WTC11 (cell line): ENCODE results near the gene NRXN3. TPM values are rescaled to one million over a fixed set of nuclear protein-coding genes. Genes with fewer than 3 reads are reported as not detected.

Experiments used
- ATAC-seq: fragments of 200-7000 bp; cut with Tn5 transposase; 2 replicates; pipeline ENCODE4 v1.10.0; 2021; ENCODE audit warnings: mild to moderate bottlenecking, moderate library complexity
- CTCF ChIA-PET: fragments of 300-600 bp; sonication (Branson Sonifier 250); formaldehyde crosslinking; loops from one replicate; lab custom pipeline; 2021; ENCODE audit warnings: antibody characterized with exemption; lab: Charles Lee
- POLR2A ChIA-PET: fragments of 350-600 bp; sonication (Branson Sonifier 250); formaldehyde crosslinking; loops from one replicate; lab custom pipeline; 2021; ENCODE audit warnings: antibody characterized with exemption; lab: Charles Lee
- DNase-seq: peaks from one replicate; pipeline ENCODE4 v3.0.0; 2021; ENCODE audit warnings: low spot score
- H3K27ac Mint-ChIP-seq: 2 replicates; pipeline ENCODE4 v1.8.0; 2021; ENCODE audit warnings: mixed read lengths
- H3K27me3 Mint-ChIP-seq: 2 replicates; pipeline ENCODE4 v1.8.0; 2021; ENCODE audit warnings: low read depth, mild to moderate bottlenecking, moderate library complexity, mixed read lengths
- H3K36me3 Mint-ChIP-seq: 2 replicates; pipeline ENCODE4 v1.8.0; 2021; ENCODE audit warnings: mixed read lengths
- H3K4me1 Mint-ChIP-seq: 2 replicates; pipeline ENCODE4 v1.8.0; 2022; ENCODE audit warnings: mixed read lengths
- H3K4me3 Mint-ChIP-seq: 2 replicates; pipeline ENCODE4 v1.8.0; 2021; ENCODE audit warnings: mild to moderate bottlenecking, moderate library complexity, mixed read lengths
- H3K9me3 Mint-ChIP-seq: 2 replicates; pipeline ENCODE4 v1.8.0; 2021; ENCODE audit warnings: mixed read lengths
- ARID4B ChIP-seq: sonication (generic); formaldehyde crosslinking; IDR thresholded peaks from 2 replicates; pipeline ENCODE4 v1.8.0; 2023; ENCODE audit warnings: missing genetic modification reagents, mild to moderate bottlenecking, borderline replicate concordance
- CREM ChIP-seq: sonication (generic); formaldehyde crosslinking; IDR thresholded peaks from 2 replicates; pipeline ENCODE4 v1.8.1; 2022; ENCODE audit warnings: mild to moderate bottlenecking, missing genetic modification reagents, moderate library complexity
- ELF4 ChIP-seq: sonication (generic); formaldehyde crosslinking; IDR thresholded peaks from 2 replicates; pipeline ENCODE4 v1.8.1; 2022; ENCODE audit warnings: low read depth, mild to moderate bottlenecking, moderate library complexity, missing genetic modification reagents
- FOXP4 ChIP-seq: sonication (generic); formaldehyde crosslinking; IDR thresholded peaks from 2 replicates; pipeline ENCODE4 v1.8.0; 2022; ENCODE audit warnings: mild to moderate bottlenecking, missing genetic modification reagents
- GABPB1 ChIP-seq: sonication (generic); formaldehyde crosslinking; IDR thresholded peaks from 2 replicates; pipeline ENCODE4 v1.8.1; 2023; ENCODE audit warnings: mild to moderate bottlenecking, missing genetic modification reagents
- MLX ChIP-seq: sonication (generic); formaldehyde crosslinking; IDR thresholded peaks from 2 replicates; pipeline ENCODE4 v1.8.1; 2023; ENCODE audit warnings: mild to moderate bottlenecking, missing genetic modification reagents, moderate library complexity
- MYBL2 ChIP-seq: sonication (generic); formaldehyde crosslinking; IDR thresholded peaks from 2 replicates; pipeline ENCODE4 v1.8.1; 2023; ENCODE audit warnings: mild to moderate bottlenecking, moderate library complexity, missing genetic modification reagents
- NR3C1 ChIP-seq: sonication (generic); formaldehyde crosslinking; conservative IDR thresholded peaks from 2 replicates; pipeline ENCODE4 v1.8.1; 2023; ENCODE audit warnings: low read depth, mild to moderate bottlenecking, missing genetic modification reagents
- RORB ChIP-seq: fragments of 250-450 bp; sonication (Bioruptor Pico); IDR thresholded peaks from 2 replicates; pipeline ENCODE4 v1.9.0; 2021; ENCODE audit warnings: mild to moderate bottlenecking
- USF2 ChIP-seq: sonication (generic); formaldehyde crosslinking; IDR thresholded peaks from 2 replicates; pipeline ENCODE4 v1.8.1; 2023; ENCODE audit warnings: mild to moderate bottlenecking, missing genetic modification reagents, moderate library complexity
- ZNF138 ChIP-seq: sonication (generic); formaldehyde crosslinking; conservative IDR thresholded peaks from 2 replicates; pipeline ENCODE4 v1.8.1; 2022; ENCODE audit warnings: mild to moderate bottlenecking, moderate library complexity, missing genetic modification reagents
- ZNF232 ChIP-seq: sonication (generic); formaldehyde crosslinking; IDR thresholded peaks from 2 replicates; pipeline ENCODE4 v1.8.0; 2022; ENCODE audit warnings: mild to moderate bottlenecking, missing genetic modification reagents
- ZNF317 ChIP-seq: sonication (generic); formaldehyde crosslinking; IDR thresholded peaks from 2 replicates; pipeline ENCODE4 v1.8.1; 2023; ENCODE audit warnings: low read depth, mild to moderate bottlenecking, moderate library complexity, missing genetic modification reagents, borderline replicate concordance
- total RNA-seq: library from RNA; stranded (reverse); gene quantifications from 3 replicates; pipeline ENCODE4 v1.2.3, GENCODE V29; 2021
- TF ChIP-seq, protein P1 (sequence below): sonication (generic); formaldehyde crosslinking; IDR thresholded peaks from 2 replicates; pipeline ENCODE4 v1.8.1; 2022; ENCODE audit warnings: missing genetic modification reagents, borderline replicate concordance

The NRXN3 gene
- total RNA-seq, 1 experiment from 2014 or later = 3.0 TPM

DNA sequence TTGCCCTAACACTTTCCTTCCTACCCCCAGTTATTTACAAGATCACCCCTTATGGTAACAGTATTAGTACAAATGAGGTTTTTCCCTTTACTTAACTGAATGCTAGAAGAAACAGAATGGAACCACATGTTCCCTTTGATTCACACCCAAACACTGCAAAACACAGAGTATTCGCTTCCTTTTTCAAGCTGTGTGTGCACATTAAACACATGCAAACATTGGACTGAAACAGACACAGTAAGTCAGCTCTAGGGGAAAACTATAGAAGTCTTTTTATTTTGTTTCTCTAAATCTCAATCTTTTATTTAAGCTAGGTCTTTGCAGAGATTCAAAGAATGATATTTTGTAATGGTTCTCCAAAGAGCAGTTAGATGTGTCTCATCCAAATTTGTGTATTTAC, 1312.7 kb downstream of the NRXN3 start:
- DNase-seq (no peak), ATAC-seq (no peak)
- POLR2A ChIA-PET = no interaction called here
- Mint-ChIP-seq H3K9me3 (peaks cover 28% of the 10 kb centered on the region), H3K27me3 (no peaks in the 10 kb centered on the region), H3K27ac (no peak overlapping the region), H3K36me3 (0 out of 2 replicates have a peak, but pooled peaks cover 6% of the 10 kb centered on the region), H3K4me3 (no peak overlapping the region), H3K4me1 (peaks cover 19% of the 10 kb centered on the region)
- CTCF ChIA-PET = no interaction called here
- TF ChIP-seq FOXP4 (CRISPR knock-in tag) (no peak), GABPB1 (CRISPR knock-in tag) (no peak), NR3C1 (no peak), ZNF138 (CRISPR knock-in tag) (no peak), ARID4B (no peak)

DNA sequence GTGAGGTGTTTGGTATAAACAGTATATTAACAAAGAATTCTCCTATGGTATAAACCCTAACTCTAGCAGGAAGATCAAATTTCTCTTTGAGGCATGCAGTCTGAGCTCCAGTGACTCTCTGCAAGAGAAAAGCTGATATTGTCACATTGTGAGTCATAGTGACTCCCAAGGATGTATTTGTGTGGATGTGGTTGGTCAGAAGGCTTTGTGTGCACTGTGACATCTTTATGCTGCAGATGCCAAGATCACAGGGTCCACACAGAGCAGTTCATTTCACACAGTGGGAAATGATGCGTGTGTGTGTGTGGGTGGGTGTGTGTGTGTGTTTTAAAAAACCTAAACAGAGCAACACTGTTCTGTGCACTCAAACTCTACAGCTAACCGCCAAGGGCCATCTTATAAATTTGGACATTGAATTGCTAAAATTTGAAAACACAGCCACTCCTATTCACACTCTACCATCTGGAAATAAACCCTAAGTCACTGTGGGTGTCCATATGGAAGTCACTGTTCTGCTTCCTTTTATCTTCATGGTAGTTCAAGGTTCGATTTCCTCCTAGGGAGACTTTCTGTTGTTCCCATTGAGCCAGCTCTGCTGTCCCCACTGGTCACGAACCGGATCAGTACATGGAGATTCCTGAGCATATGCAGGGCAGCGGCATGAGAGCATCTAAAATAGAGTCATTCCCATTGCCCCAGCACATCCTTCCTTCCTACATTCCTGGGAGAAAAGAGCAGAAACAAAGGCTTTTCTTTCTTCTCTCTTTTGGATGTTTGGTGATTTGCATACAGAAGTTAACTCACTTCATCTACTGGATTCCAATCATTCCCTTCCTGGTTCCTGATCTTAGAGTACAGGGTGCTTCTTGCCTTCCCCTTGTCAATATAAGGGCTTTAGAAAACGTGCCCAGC, 1313.6 kb downstream of the NRXN3 start:
- Mint-ChIP-seq H3K4me3 (no peak overlapping the region), H3K4me1 (peaks cover 19% of the 10 kb centered on the region), H3K27me3 (no peaks in the 10 kb centered on the region), H3K36me3 (0 out of 2 replicates have a peak, but pooled peaks cover 6% of the 10 kb centered on the region), H3K27ac (peak overlapping the region; percentile 82), H3K9me3 (peaks cover 35% of the 10 kb centered on the region)
- ChIA-PET POLR2A (no interaction called here), CTCF (interaction anchor here (0.7 kb wide), 1 partner anchor 60 kb away, joined by 3 read pairs; no protein-coding TSS in a partner anchor)
- peak; percentile 86 for ATAC-seq
- peak; percentile 13 for DNase-seq
- TF ChIP-seq ARID4B (no peak), RORB (CRISPR knock-in tag) (no peak), CREM (CRISPR knock-in tag) (no peak), MLX (CRISPR knock-in tag) (no peak), ZNF317 (no peak), ZNF232 (CRISPR knock-in tag) (no peak), FOXP4 (CRISPR knock-in tag) (no peak), ELF4 (CRISPR knock-in tag) (no peak), USF2 (no peak), MYBL2 (no peak)
- TF ChIP-seq, protein P1, sequence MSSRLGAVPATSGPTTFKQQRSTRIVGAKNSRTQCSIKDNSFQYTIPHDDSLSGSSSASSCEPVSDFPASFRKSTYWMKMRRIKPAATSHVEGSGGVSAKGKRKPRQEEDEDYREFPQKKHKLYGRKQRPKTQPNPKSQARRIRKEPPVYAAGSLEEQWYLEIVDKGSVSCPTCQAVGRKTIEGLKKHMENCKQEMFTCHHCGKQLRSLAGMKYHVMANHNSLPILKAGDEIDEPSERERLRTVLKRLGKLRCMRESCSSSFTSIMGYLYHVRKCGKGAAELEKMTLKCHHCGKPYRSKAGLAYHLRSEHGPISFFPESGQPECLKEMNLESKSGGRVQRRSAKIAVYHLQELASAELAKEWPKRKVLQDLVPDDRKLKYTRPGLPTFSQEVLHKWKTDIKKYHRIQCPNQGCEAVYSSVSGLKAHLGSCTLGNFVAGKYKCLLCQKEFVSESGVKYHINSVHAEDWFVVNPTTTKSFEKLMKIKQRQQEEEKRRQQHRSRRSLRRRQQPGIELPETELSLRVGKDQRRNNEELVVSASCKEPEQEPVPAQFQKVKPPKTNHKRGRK (CRISPR knock-in tag) = no peak
